CMK (cell line): Measurements from ENCODE around the gene RGR.

Source experiments
- DNase-seq: peaks from one replicate; pipeline ENCODE4 v3.0.0-alpha.2; 2010; ENCODE audit warnings: low read depth

The RGR gene

DNA sequence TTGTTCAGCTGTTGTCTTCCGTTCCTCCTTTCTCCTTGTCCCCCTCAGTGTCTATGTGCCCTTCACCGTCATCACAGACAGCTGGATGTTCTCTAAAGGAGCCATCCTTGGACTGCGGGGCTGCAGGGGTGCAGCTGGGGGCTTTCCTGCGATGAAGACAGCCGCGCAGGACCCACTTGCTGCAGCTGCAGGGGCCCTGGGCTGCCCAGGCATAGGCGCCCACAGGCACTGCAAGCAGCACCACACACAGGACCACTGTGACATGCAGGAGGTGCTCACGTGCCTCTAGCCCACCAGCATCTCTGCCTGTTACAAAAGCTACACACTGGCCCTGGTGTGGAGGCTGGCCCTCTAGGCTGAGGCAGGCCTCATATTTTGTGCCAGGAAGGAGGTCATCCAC lies 22.9 kb upstream of the RGR start:
- DNase-seq: no peak

DNA sequence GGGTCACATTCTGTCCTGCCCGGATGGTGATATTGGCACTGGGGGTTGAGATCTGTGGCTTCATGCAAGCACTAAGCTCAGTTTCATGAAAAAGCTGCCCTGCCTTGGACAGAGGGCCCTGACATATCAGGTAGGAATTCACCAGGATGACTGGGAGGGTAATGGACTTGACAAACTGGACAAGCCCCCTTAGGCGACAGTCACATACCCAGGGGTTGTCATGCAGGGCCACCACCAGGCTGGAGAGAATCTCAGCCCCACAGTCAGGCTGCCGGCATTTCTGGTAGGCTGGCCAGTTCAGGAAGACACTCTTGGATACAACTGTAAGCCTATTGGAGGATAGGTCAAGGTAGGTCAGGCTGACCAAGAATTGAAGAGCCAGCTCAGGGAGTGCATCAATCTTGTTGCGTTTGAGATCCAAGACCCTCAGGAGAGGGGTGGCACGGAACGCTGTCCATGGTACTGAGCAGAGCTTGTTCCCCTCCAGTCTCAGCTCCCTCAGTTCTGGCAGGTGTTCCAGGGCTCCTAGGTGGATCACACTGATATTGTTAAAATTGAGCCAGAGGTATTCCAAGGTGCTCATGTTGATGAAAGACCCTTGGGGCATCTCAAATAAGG lies 20.3 kb upstream of the RGR start:
- DNase-seq: no peak

DNA sequence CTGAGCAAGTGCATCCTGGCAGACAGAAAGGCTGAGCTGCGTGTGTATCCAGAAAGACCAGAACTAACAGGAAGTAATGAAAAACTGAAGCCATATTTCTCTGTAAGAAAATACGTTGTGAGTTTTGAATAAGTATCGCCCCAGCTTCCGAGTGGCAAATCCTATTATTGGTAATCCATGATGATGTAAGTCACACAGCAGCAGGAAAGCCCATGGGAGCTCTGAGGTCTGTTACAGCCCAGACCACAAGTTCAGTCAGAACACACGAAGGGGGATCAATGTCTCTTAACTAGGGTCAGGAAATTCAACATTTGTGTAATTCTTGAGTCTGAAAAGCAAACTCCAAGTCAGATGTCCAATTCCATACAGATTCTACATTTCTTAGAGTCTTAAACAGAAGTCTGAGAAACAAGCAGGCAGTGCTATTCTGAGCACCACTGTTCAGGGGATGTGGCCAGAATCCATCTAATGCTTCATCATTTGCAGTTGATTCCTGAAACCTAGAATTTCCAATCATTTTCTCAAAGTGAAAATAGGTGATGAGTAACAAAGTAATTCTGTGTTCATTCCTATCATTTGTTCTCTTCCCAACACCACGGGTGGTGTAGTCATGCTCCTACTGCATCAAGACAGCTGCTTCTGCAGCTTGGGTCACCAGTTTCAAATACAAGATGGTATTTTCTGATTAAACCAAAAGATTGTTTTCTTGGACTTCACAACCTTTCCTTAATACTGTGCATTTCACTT lies 19.3 kb upstream of the RGR start, which contains the start of gene LRIT2:
LRIT2 (minus strand) TSS at position 118 of the 747 bp plus-strand sequence; CDS start at position 94, 24 bp downstream.
- DNase-seq: no peak

DNA sequence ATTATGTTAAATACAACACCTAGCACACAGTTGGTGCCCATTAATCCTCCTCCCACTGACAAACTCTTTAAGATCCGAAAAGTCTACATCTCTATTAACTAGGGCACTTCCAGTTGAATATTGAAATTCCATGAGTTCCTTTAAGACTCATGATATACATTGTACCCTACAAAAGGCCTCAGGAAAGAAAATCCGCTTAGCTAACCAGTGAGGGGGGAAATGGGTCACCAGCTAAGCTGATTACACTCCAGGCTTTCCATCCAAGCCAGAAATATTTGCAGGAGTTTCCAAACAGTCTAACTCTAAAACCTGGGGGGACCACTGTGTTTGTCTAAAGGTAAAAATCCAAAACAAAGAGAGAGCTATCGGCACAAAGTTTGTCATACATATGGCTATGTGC lies 18.2 kb upstream of the RGR start:
- no peak for DNase-seq

DNA sequence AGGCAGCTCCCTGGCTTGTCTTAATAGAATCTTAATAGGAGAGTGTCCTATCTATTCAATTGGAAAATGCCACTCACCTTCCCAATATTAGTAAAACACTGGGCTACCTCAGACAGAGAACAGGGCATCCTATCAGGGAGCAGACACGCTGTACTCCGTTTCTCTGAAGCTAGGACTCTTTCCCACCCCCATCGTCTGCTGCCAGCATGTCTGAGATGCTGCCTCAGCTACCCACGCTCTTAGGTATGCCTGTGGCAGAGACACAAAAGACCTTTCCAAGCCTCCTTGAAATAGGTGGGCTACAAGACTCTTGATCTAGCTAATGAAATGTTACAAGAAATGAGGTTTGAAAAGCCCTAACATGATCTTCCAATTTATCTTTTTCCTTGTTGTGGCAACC lies 17.0 kb upstream of the RGR start:
- DNase-seq: no peak

DNA sequence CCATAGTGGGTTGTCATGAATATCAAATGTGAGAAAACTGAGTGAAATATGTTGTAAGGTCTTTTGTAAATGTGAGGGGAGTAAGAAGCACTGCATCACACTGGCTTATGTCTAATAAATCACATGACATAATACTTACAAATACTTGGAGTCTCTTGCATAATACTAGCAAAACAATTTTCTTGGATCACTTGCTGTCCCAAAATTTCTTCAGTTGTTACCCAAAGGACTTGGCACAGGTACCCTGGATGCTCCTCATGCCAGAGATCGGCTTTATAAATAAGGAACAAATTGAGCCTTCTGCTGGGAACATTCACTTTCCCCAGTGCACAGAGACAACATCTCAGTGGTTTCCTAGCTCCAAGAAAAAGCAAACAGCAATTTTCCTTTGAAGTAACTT lies 14.5 kb upstream of the RGR start:
- DNase-seq: no peak

DNA sequence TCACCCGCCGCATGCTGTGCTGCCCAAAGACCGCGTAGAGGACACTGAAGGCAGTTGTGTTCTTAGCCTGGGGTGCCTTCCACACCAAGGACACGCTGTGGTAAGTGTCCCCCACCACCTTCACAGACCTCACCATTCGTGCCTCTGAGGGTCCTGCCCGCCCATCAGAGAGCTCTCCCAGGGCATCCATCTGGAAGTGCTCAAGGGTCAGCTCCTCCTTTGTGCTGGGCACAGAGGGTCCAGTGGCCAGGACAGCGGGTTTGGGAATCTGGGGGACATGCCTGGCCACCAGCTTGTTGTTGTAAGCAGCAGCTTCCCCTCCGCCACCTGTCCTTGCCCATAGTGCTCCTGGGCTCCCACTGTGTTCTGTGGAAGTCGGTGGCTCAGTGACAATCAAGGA lies 12.5 kb upstream of the RGR start:
- no peak for DNase-seq

DNA sequence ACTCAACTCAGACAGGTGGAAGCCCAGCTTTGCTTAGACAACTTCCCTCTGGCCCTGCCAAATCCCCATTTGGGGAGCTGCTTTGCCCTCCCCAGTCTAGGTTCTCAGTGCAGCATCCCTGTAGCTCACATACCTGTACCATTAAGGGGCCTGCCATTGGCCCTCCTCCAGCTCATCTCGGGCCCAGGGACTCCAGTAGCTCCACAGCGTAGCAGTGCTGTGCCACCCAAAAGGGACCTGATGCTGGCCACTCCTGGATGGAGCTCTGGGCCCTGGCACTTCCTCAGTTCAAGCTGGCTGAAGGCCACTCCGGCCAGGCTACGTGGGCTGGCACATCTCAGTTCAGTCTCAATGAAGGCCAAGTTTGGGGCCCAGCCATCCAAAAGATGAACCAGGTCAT lies 10.9 kb upstream of the RGR start:
- no peak for DNase-seq

DNA sequence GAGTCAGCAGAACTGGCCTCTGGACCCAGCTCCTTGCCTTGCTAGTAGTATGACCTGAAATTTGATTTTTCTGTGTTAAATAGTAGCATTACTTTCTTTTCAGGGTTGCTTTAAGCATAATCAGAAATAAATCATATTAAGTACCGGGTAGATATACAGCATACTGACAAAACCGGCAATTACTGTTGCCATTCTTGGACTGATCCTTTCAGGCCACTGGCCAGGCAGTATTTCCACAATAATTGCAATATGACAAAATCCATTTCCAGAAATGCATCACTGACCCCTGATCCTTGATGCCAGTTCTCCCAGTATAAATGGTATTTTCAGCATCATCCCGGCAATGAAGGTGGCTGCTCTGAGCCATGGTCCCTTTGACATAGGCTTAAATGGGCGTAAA lies 10.4 kb upstream of the RGR start:
- DNase-seq: no peak

DNA sequence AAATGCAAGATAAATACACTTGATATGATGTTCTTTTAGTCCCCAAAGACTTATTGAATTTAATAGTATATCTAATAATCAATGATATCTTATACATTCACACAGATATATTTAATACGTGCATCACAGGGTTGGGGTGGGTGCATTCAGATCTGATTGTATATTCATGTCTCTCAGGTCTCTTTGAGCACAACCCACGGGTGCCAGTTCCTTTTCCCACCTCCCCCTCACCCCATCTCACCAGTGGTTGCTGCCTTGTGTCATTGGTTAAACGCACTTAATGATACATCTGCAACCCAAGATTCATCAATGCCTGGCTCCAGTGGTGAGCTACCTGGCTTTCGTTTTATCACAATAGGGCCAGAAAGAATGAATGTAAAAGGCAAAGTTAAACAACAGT lies 9.8 kb upstream of the RGR start:
- no peak for DNase-seq

DNA sequence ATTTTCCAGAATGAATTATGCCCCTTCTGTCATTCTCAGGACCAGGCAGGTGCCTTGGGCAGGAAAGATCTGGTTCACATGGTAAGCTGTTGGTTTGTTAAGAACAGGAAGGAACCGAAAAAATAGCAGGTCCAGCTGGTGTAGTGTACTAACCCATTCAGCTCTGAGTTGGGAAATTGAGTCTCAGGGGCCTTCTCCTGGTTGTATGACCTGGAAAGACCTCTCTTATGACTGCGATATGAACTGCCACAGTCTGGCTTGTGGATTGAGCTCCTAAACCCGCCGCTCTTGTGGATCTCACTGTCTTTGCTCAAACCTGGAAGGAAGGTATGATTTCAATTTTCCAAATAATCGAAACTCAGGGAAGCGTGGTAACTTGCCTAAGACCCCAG lies 8.1 kb upstream of the RGR start:
- no peak for DNase-seq

DNA sequence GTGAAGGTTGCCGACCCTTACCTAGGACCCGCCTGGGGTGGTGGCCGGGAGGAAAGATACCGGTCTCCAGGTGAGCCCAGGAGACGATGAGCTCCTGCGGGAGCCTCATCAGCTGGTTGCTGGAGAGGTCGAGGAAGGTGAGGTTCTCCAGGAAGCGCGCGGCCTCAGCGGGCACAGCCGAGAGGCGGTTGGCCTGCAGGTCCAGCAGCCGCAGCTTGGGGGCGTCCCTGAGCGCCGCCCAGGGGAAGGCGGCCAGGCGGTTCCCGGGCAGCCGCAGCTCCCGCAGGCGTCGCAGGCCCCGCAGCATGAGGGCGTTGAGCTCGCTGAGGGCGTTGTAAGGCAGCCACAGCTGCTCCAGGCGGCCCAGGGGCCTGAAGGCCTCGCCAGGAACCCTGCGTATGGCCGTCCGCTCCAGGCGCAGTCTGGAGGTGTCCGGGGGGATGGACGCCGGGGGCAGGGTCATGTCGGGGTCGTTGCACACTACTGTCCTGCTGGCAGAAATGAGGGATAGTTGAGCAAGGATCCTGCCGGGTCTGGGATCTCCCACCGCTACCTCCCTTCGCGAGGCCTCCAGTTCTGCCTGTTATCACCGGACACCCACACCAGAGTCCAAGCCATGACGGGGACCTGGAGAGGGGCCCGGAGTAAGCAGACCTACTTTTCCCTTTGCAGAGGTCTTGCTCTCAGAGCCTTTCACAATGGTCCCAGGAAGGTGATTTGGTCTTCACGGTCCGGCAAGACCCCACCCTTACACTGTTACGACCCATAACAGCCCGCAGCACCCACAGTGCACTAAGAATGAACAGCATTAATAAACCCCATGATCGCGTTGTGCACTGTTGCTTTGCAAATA lies 7.4 kb upstream of the RGR start:
- no peak for DNase-seq

DNA sequence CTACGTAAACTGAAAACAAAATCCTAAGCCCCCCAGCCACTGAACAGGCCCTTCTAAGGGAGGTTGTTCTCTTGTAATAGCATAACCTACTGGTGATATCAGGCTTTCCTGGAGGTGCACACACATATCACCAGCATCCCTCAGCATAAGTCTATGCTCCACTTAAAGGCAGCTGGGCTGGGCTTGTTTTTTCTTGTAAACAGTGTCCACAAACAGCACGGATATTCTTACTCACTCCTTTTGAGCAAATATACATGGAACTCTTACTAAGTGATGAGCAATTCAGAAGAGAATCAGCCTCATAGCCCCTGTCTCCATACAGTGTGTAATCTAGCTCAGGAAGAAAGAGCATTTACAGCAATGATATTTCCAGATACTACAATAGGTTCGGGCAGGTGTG lies 5.9 kb upstream of the RGR start:
- DNase-seq: no peak

DNA sequence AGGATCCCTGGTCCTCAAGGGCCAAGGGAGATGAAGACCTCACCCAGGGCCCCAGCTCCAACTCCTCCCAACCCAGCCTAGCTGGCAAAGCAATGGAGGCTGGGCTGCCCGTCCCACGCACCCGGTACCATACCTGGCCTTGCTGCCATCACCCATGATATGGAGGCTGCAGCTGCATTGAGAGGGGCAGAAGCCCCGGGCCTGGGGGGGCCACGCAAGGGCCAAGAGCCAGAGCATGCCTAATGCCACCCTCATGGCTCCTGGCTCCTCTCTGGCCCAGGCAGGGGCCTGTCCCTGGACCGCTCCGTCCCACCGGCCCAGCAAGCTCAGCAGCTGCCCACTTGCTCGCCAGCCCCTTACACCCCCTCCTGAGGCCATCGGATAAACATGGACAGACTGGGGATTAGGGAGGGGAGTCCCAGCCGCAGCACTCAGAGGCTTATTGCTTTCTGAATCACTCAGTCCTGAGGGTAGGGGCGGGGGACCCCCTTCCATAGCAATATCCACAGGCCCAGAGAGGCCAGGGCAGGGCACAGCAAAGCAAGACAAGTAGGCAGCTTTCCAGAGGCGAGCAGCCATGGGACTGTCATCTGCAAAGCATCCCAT lies 3.6 kb upstream of the RGR start, which contains the start of gene LRIT1:
LRIT1 (minus strand) TSS at position 362 of the 606 bp plus-strand sequence; CDS start at position 255, 107 bp downstream.
- DNase-seq: no peak

DNA sequence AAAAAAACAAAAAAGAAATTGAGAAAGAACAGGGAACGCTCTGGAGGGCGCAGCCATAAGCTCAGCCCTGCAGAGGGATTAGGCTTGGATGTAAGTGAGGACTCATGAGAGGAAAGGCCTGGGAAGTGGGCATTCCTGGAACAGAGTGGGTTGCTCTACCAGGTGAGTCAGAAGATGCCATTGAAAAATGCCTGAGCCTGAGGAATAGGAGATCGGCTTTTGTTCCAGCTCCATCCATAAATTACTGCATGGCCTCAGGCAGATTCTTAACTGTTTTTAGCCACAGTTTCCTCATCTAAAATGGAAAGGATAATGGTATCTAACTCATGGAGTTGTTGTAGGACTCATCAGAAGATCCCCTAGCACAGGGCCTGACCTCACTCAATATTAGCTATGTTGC lies 1.1 kb upstream of the RGR start:
- DNase-seq: no peak

DNA sequence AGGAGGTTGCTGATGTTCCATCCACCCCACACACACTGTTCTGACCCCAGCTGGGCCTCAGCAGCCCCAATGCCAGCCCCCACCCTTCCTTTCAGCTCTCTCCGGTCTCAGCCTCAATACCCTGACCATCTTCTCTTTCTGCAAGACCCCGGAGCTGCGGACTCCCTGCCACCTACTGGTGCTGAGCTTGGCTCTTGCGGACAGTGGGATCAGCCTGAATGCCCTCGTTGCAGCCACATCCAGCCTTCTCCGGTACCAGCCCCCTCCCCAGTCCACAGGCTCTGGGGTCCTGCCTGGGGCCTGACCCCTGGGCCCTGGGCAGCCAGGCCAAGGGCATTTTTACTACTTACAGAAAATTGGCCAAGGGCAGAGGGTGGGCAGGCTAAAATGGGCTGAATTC lies 2.6 kb downstream of the RGR start:
- DNase-seq: no peak

DNA sequence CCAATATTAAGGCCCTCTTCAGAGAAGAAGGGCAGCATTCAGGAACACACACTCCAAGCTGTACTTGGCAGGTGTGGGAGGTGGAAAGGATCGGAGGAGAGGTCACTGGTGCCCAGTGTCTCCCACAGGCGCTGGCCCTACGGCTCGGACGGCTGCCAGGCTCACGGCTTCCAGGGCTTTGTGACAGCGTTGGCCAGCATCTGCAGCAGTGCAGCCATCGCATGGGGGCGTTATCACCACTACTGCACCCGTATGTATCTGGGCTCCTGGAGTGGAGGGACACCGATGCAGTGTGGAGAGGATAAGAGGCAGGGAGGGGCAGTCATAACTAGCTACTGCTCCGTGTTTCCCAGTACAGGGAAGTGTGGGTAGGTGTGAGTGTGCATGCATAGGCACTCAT lies 3.9 kb downstream of the RGR start:
- no peak for DNase-seq

DNA sequence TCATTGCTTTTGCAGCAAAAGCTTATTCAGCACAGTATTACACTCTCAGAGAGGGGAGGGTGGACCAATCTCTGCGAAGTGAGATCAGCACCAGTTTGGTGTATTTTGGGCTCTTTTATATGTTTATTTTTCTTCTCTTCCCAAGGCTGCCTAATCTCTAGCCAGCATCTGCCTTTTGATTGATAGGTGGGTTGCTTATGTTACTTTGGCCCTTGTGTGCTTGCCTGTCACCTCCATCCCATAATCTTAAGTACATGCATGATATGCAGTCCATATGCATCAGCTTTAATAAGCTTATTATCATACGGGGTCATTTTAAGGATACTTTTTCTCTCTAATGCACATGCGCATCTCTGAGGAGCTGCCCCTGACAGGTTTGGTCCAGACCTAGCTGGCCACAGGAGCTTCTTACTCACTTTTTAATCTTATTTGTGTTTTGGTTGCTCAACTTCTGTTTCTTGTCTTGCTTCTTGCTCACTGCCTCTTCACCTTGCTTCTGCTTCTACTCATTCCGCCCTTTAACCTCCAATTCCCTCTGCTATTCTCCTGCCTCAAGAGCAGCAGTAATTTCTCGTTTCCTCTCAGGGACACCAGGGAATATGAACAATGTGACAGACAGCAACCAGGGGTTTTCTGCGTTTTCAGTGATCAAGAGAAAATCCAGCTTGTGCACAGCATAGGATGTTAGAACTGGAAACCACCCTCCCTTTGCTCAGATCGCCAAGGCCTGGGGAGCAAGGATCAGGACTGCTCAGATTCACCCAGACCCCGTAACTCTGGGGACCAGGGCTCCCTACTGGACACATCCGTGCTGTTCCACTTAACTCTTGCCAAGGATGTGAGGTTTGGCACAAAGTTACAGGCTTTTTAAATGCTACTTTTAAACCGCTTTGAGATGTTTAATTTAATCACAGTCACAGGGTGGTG lies 10.0 kb downstream of the RGR start:
- no peak for DNase-seq

DNA sequence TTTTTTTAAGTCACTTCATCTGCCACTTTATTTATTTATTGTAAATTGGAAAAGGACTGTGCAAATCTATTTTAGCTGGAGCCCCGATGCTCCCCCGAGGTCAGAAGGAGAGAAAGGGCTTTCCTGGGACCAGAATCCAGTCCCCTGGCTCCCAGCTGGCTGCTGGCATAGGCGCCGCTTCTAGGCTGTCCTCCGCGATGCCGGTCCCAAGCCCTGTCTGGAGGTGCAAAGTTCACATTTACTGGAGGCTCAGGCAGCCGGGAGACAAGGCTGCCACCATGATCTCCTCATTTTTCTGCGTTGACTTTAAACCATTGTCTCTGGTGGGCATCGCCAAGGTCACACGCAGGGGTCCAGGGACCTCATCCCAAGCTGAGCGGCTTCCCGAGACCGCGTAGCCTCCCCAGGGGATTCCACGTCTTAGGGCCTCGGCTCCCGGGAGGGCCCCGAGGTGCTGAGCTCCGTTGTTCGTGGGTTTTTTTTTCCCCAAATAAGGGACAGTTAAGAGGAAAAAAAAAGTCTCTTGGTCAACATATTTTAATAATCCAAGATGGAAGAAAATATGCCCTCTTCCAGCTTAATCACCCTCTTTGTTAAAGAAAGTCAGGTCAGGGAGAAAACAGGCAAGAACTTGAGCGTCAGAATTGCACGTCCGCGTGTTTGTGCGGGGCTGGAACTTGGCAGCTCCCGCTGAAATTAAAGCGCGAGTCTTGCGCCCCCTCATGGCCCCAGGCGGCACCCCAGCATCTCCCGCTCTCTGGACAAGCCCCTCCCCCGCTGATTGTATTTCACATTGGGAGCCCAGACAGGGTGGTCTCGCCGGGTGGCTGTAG lies 11.9 kb downstream of the RGR start:
- DNase-seq: no peak

DNA sequence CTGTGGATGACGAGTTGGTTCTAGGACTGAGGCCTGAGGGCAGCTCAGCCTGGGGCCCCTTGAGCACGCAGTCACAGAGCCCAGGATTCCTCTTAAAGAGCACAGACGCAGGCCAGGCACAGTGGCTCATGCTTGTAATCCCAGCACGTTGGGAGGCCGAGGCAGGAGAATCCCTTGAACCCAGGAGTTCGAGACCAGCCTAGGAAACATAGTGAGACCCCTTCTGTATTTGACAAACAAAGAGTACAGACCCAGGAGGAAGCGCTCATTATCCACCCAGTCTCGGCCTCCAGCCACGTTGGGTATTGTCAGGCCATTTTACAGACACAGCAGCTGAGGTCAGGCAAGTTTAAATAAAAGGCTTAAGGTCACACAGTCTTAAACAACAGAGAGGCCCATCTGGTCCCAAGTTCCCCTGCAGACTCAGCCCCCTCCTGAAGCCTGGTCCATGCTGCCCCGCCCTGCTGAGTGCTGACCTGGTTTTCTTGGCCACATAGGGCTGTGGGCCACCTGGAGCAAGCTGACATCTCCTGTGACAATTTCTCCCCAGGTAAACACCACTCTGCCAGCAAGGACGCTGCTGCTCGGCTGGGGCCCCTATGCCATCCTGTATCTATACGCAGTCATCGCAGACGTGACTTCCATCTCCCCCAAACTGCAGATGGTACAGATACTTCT lies 12.6 kb downstream of the RGR start:
- no peak for DNase-seq
